ENCODE measurements around the gene ACTN4.

ACTN4 gene

DNA sequence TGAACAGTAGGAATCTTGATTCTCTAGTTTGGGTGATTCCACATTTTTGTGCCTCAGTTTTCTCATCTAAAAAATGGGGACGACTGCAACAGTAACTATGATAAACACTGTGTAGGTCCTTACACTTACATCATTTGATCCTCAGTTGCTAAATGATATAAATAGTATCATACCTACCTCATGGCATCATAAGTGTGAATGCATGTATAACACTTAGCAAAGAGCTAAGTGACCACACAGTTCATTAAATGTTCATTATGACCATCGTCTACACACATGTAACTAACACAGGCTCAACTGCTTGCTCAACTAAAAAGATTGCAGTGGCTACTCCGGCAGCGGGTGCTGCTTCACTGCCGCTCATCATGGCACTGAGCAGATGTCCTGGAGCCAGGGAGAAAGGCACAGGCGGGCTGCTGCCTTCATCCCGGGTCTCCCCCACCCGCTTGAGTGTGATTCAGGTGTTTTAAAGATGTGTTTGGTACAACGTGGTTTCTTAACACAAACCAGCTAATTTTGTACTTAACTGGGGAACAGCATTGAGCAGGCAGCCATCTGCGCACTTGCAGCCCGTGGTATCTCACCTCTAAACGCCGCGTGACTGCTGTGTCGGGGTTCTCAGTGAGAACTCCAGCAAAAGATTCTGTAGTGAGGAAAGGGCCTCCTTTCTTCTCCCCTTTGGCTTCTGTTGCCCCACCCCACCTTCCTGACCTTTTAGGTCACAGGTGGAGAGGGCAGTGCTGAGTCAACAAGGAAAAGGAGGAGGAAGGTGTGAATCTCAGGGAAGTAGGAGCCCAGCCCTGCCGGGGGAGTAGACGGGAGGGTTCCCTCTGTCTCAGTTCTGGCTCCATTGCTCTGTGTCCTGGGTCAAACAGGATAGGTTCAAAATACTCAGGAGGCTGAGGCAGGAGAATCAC lies 11.7 kb upstream of the ACTN4 start:
- DNase-seq (ENCODE audit: low spot score), result no peak

DNA sequence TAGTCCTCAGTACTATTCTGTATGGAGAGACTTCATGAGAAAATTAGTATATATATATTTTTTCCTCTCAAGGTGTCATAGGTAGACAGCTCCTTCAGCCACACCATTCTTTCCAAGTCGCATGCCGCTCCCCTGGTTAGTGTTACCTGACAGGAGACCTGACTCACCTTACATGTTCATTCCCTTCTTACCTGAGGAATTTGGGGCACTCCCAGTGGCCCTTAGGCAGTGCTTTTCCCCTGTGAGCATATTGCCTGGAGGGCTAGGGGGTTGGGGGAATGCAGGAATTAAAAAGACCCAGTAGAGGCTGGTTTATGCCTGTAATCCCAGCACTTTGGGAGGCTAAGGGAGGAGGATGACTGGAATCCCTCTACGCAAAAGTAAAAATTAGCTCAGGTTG lies 9.0 kb upstream of the ACTN4 start:
- DNase-seq (ENCODE audit: low spot score), result no peak

DNA sequence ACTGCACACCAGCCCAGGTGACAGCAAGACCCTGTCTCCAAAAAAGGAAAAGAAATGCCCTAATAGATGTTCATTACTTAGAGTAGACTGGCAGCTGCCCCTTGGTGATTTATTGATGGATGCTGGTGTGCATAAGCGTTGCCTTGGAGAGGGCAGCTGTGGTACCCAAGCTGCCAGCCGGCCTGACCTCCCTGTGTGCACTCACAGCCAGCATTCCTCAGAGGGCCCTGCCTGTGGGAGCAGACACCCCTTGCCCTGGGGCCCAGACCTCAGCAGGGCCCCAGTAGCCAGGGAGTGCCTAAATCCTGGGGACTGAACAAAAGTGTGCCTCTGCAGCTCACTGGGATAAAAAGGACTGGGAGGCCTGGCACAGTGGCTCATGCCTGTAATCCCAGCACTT lies 7.8 kb upstream of the ACTN4 start:
- no peak for DNase-seq (ENCODE audit: low spot score)

DNA sequence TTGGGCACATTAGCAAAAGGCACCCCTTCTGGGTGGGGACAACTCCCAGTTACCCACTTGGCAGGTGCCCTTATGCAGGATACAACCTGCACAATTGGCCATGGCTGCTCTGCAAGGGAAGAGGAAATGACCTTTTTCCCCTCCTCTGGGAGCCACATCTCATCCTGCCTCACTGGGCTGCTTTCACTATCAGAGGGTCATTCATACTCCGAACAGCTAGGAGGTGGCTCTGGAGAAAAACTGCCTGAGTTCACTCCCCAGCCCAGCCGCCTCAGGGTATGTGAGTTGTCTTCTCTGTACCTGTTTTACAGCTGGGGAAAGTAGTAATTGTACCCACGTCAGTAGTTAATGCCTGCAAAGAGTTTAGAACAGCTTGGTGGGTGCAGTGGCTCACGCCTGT lies 7.1 kb upstream of the ACTN4 start:
- no peak for DNase-seq (ENCODE audit: low spot score)

DNA sequence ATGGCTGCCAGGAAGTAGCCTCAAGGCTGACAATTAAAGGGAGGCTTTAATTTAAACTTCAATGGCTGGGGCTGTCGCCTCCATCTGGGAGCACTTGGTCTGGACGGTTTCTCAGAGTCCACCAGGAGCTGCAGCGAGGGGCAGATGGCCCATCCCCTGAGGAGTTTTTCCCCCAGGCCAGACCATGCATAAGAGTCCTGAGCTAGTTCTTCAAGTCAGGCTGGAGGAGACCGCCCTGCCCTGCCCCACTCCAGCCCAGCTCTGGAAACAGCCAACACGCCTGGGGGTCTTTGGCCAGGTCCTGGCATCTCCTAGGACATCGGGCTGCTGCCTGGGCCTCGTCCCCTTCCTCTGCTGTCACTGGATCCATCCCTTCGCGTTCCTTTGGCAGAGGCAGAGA lies 5.3 kb upstream of the ACTN4 start:
- DNase-seq (ENCODE audit: low spot score), result no peak

DNA sequence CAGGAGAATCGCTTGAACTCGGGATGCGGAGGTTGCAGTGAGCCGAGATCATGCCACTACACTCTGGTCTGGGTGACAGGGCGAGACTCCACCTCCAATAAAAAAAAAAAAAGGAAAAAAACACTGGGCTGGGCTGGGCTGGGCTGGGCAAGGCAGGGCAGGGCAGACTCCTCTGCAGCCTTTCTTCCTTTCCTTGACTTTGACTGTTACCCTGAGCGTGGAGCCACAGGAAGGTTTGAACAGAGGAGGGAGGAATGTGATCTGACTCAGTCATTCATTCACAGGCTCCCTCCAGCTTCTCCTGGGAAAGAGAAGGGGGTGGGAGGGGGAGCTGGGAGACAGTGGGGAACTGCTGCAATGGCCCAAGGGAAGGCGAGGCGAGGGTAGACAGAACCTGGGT lies 2.7 kb upstream of the ACTN4 start:
- DNase-seq (ENCODE audit: low spot score), result no peak

DNA sequence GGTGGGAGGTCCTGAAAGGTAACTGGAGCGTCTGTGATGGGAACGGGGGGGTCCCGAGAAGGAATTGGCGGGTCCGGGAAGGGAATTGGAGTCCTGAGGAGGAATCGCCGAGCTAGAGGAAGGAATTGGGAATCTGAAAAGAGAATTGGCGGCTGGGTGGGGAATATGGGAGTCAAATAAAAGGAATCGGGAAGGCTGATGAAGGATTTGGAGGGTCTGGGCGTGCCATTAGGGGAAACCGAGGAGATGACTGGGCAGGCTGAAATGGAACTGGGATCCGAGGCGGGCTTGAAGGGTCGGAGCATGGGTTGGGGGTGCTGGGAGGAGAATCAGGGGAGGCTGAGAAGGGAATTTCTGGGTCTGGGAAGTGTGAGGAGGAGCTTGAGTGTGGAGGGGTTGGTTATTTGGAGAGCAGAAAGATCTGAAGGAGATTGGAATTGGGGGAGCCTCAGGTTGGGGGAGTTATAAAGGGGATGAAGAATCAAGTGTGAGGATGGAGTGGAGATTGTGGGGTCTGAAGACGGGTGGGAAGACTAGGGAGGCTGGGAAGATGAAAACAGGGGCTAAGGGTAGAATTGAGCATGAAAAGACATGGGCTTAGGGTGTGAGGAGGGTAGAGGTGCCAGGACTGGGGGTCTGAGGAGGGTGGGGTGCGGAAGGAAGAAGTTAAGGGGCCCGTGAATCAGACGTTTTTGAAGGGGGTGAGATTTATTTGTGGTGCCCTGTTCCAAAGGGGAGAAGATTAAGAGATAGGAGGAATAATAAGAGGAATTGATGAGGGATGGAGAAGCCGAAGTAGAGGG lies 718 bp downstream of the ACTN4 start:
- no peak for DNase-seq (ENCODE audit: low spot score)

DNA sequence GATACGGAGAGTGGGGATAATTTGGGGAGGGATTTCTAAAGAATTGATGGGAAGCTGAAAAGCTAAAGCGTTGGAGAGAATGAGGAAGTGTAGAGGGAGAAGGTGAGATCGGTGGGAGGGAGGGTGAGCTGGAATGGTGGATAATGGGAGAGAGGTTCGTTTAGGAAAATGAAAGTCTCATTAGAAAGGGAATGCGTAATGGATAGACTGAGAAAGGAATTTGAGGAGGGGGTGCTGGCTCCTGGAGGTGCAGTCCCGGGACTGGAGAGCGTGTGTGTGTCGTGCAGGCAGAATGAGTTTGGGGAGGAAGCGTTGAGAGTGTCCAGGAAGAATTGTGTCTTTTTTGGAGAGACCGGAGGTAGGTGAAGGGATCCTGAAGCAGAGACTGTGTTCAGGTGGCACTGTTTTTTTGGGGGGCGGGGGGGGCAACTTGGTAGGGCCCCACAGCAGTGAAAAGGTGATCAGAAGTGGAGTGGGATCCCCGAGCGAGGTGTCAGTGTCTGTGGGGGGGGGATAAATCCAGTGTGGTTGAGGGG lies 1.4 kb downstream of the ACTN4 start:
- no peak for DNase-seq (ENCODE audit: low spot score)

DNA sequence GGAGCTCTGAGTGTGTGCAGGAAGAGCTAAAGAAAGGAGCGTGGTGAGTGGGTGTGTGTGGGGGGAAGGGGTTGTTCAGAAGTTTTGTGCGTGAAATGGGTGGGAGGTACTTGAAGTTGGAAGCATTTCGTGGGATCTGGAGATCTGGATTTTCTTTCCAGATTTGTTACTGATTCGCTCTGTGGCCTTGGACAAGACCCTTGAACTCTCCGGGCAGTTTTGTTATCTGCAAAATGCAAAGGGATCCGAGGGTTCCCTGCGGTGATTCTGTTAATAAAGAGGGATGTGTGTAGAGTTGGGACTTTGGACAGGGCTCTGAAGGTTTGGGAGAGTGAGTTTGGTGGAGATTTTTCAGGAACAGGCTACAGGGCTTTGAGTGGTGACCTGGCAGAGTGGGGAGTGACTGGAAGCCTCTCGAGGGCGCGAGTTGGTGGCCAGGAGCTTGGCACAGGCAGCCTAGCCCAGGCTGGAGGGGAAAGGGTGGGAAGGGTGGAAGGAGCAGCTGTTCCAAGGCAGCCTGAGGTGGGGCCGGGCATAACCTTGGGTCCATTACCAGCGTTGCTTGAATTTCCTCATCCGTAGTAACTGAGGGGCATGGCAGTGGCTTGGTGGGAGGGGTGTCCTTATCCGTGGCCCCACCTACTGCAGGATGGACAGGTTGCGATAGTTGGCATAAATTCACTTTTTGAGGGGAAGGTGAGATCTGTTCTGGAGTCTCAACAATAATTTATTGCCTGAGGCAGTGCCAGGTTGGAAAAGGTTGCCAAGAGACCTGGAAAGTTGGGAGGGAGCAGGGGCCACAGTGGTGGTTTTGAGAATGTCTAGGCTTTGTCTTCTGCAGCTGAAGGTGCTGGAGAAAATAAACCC lies 2.1 kb downstream of the ACTN4 start:
- no peak for DNase-seq (ENCODE audit: low spot score)

DNA sequence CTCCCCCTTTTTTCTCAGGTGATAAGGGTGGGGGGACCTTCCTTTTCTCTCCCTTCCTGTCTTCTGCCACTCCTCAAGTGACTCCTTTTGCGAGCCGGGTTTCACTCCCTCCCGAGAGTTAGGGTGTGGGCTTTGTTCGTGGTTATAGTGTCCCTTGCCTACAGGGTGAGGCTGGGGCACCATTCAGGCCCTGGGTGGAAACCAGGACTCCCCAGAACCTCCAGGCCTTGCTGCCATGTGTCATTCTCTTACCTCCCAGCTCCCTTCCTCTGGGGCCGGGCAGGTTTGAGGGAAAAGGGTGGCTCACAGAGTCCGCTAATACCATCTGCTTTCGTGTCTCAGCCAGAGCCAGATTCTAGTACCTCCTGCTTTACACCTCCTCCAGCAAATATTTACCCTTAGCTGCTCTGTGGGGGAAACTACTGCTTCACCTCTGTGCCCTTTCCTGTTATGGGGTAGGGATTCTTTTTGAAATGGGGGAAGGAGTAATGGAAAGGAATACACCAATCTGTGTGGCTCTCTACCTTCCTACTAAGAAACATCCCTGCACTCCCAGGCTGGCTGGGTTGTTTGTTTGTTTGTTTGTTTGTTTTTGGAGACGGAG lies 2.8 kb downstream of the ACTN4 start:
- no peak for DNase-seq (ENCODE audit: low spot score)

DNA sequence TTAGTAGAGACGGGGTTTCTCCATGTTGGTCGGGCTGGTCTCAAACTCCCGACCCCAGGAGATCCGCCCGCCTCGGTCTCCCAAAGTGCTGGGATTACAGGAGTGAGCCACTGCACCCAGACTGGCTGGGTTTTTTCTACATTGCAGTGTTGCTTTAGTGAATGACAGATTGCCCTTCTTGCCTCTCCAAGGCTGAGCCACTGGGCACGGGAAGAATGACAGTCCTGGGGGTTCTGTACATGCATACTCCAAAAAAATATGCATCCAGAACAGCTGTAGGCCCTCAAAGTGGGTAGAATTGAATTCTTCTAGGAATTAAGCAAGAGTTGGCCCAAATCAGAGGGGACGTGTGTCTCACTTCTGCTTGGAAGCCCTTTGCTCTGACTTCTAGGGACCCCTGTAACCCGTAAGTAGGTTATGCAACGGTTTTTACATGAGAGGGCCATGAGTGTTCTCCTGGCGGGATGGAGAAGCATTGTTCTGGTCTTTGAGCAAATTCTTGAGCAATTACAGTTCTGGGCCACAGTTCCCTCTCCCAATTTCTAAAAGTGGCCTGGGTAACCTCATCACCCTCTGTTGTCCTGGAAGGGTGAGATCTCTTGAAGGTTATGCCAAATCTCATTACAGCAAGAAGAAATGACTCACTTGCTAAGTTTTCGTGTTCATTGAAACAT lies 3.6 kb downstream of the ACTN4 start:
- no peak for DNase-seq (ENCODE audit: low spot score)

DNA sequence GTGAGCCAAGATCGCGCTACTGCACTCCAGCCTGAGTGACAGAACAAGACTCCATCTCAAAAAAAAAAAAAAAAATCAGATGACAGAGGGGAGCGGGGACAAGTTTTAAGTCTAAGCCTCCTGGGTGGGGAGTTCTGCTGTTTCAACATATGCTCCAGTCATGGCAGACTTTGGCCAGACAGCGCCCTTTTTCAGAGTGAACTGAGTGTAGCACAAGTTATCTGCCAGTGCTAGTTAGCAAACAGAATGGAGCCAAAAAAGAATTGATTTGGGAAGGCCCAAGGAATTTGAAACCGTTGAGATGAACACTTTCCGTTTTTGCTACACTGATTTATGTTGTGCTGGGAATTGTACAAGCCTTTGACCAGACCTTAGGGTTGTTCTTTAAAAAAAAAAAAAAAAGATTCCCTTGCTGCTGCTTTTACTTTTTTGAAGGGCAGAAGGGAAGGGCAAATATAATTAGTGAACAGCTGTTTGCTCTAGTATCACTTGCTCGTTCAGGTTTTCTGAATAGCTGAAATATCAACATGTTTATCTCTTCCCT lies 5.7 kb downstream of the ACTN4 start:
- DNase-seq (ENCODE audit: low spot score), result no peak

DNA sequence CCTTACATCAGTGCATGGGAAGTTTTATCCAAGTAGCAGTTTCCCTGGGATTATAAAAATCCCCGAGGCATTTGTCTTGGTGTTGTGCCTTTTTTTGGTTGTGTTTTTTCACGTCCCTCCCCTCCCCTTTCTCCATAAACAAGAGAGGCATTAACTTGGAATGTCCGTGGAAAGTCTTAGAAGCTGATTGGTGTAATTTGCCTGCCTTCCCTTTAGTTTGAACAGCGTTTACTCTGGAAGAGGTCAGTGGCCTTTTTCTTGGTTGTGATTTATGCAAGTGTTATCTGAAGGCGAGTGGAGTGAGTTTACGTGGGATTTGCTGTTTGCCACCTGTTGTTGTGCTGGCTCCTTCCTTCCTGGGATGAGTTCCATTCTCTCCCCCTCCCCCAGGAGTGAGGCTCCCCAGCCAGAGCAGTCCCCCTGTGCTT lies 7.2 kb downstream of the ACTN4 start:
- no peak for DNase-seq (ENCODE audit: low spot score)

DNA sequence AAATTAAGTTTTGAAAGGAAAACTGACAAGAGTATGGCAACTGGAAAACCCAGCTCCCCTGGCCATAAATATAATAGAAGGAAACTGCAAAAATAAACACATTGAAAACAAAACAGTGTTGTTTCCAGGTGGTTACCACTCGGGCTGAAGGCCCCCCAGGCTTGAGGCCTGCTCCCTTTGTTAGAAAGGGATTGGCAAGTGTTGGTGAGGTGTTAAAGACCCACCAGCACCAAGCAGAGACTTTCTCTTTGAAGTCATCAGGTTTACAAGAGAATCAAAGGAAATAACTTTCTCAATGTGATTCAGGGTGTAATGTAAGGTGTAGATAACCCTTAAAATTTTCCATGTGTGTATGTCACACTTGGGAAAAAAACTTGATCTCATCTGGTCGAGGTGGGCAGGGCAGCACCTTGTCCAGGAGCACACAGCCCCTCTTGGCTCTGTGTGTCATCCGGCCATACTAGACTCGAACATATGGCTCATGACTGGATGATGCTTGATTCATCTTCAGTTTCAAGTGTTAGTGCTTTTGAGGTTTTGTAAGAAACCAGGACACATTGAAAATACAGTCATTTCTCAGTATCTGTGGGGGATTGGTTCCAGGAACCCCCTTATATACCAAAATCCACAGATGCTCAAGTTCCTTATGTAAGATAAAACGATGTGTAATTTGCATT lies 7.8 kb downstream of the ACTN4 start:
- DNase-seq (ENCODE audit: low spot score), result no peak

DNA sequence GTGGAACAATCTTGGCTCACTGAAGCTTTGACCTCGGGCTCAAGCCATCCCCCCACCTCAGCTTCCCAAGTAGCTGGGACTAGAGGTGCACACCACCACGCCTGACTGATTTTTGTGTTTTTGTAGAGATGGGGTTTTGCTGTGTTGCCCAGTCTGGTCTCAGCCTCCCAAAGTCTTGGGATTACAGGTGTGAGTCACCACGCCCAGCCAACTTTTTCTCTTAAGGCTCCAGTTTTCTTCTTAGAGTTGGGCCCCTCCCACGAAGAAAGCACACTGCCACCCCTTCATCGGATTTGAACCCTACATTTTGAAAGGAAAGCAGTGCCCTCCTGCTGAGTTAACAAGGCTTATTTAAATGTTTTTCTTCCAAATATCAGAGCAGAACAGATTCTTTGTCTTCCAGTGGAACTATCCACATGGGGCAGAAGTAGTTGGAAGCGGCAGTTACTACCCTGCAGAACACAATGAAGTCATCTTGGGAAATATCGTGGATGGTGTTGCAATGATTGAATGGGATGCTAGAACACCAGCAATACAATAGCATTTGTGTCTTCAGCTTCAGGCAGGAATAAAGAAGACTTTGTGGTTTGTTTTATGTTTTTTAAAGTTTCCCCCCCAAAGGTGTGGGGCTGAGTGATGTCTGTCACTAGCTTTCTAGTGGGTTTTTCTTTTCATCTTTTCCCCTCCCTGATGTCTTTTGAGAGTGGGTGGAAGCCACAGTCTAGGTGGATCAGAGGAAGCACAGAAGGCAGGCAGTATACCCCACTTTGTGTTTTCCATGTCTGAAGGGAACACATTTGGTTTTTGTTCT lies 8.9 kb downstream of the ACTN4 start:
- DNase-seq (ENCODE audit: low spot score), result no peak

DNA sequence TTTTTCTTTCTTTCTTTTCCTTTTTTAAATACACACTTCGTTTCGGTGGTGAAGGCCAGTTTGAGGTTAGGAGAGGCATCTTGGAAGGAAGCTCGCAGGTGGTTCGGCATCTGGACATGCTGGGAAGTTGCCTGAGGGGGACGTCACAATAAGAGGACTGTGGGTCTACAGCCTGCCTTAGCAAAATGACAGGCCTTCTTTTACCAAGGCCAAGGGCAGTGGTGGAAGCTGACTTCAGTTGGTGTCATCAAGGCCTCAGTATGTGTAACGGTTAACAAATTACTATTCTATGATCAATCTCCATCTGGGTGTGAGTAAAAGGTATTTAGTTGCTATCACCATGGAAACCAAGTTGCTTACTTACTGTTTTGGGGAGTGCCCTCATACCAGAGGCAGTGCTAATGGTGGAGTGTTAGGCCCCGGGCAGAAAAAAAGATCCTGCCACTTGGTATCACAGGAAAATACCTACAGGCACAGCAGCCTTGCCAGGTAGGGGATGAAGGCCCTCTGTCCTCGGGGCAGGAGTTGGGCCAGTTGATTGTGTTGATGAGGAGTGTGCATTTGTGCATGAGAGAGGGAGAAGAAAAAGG lies 10.3 kb downstream of the ACTN4 start:
- DNase-seq (ENCODE audit: low spot score), result no peak

DNA sequence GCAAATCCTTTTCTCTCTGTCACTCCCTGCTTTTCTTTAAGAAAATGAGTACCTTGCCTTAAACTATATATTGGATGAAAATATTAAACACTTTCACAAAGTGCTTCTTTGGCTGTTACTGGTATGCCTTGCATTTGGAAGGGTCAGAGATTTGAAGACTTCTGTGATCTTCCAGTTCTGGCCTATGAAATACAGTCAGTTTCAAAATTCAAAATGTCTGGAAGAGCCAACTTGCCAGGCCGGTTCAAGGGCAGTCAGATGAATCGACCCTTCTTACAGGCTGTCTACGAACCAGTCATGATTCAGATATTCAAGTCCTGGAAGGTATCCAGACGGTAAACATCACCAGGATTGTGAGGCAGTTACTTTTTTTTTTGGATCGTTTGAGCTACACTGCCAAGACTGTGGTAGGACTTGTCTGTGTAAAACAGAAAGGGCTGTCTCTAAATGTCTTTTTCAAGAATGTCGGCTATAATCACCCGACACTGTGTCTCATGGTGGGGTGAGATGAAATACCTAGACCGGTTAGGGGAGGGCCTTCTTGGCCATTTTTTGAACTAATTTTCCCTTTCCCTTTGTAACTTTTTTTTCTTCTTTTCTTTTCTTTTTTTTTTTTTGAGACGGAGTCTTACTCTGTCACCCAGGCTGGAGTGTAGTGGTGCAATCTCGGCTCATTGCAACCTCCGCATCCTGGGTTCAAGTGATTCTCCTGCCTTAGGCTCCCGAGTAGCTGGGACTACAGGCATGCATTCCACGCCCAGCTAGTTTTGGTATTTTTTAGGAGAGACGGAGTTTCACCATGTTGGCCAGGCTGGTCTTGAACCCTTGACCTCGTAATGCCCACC lies 11.2 kb downstream of the ACTN4 start:
- DNase-seq (ENCODE audit: low spot score), result no peak

DNA sequence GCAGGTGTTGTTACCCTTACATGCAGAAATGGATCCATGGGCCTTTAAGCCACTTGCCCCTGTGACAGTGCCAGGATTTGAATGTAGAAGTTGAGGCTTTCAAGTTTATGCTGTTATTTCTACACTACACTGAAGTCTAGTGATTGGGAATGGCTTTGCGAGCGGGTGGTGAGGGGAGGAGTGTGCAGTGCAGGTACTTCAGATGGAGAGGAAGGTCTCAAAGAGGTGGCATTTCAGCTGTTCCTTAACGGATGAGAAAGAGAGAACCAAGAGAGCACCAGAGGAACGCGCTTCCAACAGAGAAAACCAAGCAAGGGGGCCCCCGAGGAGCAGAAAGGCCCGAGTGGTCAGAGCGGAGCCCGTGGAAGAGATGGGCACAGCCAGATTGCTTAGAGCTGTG lies 13.3 kb downstream of the ACTN4 start:
- DNase-seq (ENCODE audit: low spot score), result no peak
